HEK293 (cell line): ENCODE data around the gene HOXB7.
A peak's percentile ranks its signal among the peaks of the same experiment; 100 is the strongest.

ENCODE experiments used
- BCL11B ChIP-seq: fragments of 450-650 bp; formaldehyde crosslinking; IDR thresholded peaks from 2 replicates; pipeline ENCODE4 v1.5.1; 2016; ENCODE audit warnings: low read depth, missing biosample characterization, missing genetic modification characterization
- EGR2 ChIP-seq: fragments of 450-650 bp; formaldehyde crosslinking; IDR thresholded peaks from 2 replicates; pipeline ENCODE4 v1.5.1; 2016; ENCODE audit warnings: low read depth, missing biosample characterization, missing genetic modification characterization
- MZF1 ChIP-seq: fragments of 450-650 bp; formaldehyde crosslinking; IDR thresholded peaks from 2 replicates; pipeline ENCODE4 v1.5.1; 2017; ENCODE audit warnings: missing biosample characterization, missing genetic modification characterization, borderline replicate concordance
- OSR2 ChIP-seq: fragments of 450-650 bp; formaldehyde crosslinking; IDR thresholded peaks from 2 replicates; pipeline ENCODE4 v1.5.1; 2016; ENCODE audit warnings: missing biosample characterization, missing genetic modification characterization
- REPIN1 ChIP-seq: fragments of 450-650 bp; formaldehyde crosslinking; IDR thresholded peaks from 2 replicates; pipeline ENCODE4 v1.5.1; 2017; ENCODE audit warnings: missing biosample characterization, missing genetic modification characterization, low read depth
- SCRT1 ChIP-seq: fragments of 450-650 bp; formaldehyde crosslinking; IDR thresholded peaks from 2 replicates; pipeline ENCODE4 v1.5.1; 2016; ENCODE audit warnings: missing biosample characterization, missing genetic modification characterization, borderline replicate concordance
- SETDB1 ChIP-seq: IDR thresholded peaks from one replicate; pipeline ENCODE4 v1.6.1; 2017; ENCODE audit warnings: mild to moderate bottlenecking, low read length, moderate library complexity, mixed read lengths; ENCODE audit not compliant: insufficient read length
- SP2 ChIP-seq: fragments of 450-650 bp; formaldehyde crosslinking; IDR thresholded peaks from 2 replicates; pipeline ENCODE4 v1.5.1; 2016; ENCODE audit warnings: missing biosample characterization, missing genetic modification characterization
- TRIM28 ChIP-seq: IDR thresholded peaks from 2 replicates; pipeline ENCODE4 v1.6.1; 2011; ENCODE audit warnings: low read length, control low read depth, borderline replicate concordance
- ZBTB7A ChIP-seq: fragments of 450-650 bp; formaldehyde crosslinking; IDR thresholded peaks from 2 replicates; pipeline ENCODE4 v1.5.1; 2016; ENCODE audit warnings: low read depth, missing biosample characterization, missing genetic modification characterization
- ZNF114 ChIP-seq: fragments of 450-650 bp; formaldehyde crosslinking; IDR thresholded peaks from 2 replicates; pipeline ENCODE4 v1.5.0; 2017; ENCODE audit warnings: missing biosample characterization, missing genetic modification characterization
- ZNF148 ChIP-seq: fragments of 450-650 bp; formaldehyde crosslinking; IDR thresholded peaks from 2 replicates; pipeline ENCODE4 v1.5.0; 2017; ENCODE audit warnings: missing biosample characterization, missing genetic modification characterization, borderline replicate concordance
- ZNF18 ChIP-seq: fragments of 450-650 bp; formaldehyde crosslinking; IDR thresholded peaks from 2 replicates; pipeline ENCODE4 v1.5.1; 2016; ENCODE audit warnings: missing biosample characterization, missing genetic modification characterization
- ZNF266 ChIP-seq: fragments of 450-650 bp; formaldehyde crosslinking; IDR thresholded peaks from 2 replicates; pipeline ENCODE4 v1.5.1; 2016; ENCODE audit warnings: missing biosample characterization, missing genetic modification characterization, low read depth
- ZNF423 ChIP-seq: fragments of 450-650 bp; formaldehyde crosslinking; IDR thresholded peaks from 2 replicates; pipeline ENCODE4 v1.5.1; 2016; ENCODE audit warnings: missing biosample characterization, missing genetic modification characterization
- ZNF530 ChIP-seq: fragments of 450-650 bp; formaldehyde crosslinking; IDR thresholded peaks from 2 replicates; pipeline ENCODE4 v1.5.1; 2016; ENCODE audit warnings: low read depth, missing biosample characterization, missing genetic modification characterization
- ZNF585B ChIP-seq: fragments of 450-650 bp; formaldehyde crosslinking; IDR thresholded peaks from 2 replicates; pipeline ENCODE4 v1.5.1; 2016; ENCODE audit warnings: missing biosample characterization, missing genetic modification characterization
- ZNF624 ChIP-seq: fragments of 450-650 bp; formaldehyde crosslinking; IDR thresholded peaks from 2 replicates; pipeline ENCODE4 v1.5.1; 2017; ENCODE audit warnings: missing biosample characterization, missing genetic modification characterization
- ZNF664 ChIP-seq: fragments of 450-650 bp; formaldehyde crosslinking; IDR thresholded peaks from 2 replicates; pipeline ENCODE4 v1.5.1; 2016; ENCODE audit warnings: missing biosample characterization, missing genetic modification characterization
- ZNF670 ChIP-seq: fragments of 450-650 bp; formaldehyde crosslinking; IDR thresholded peaks from 2 replicates; pipeline ENCODE4 v1.5.1; 2016; ENCODE audit warnings: missing biosample characterization, missing genetic modification characterization, low read depth
- ZNF785 ChIP-seq: fragments of 450-650 bp; formaldehyde crosslinking; IDR thresholded peaks from 2 replicates; pipeline ENCODE4 v1.5.1; 2016; ENCODE audit warnings: missing biosample characterization, missing genetic modification characterization
- ZNF791 ChIP-seq: fragments of 450-650 bp; formaldehyde crosslinking; IDR thresholded peaks from 2 replicates; pipeline ENCODE4 v1.5.1; 2016; ENCODE audit warnings: missing biosample characterization, missing genetic modification characterization
- ZNF792 ChIP-seq: fragments of 450-650 bp; formaldehyde crosslinking; IDR thresholded peaks from 2 replicates; pipeline ENCODE4 v1.5.1; 2016; ENCODE audit warnings: missing biosample characterization, missing genetic modification characterization
- TF ChIP-seq, protein P1 (sequence below): fragments of 450-650 bp; formaldehyde crosslinking; IDR thresholded peaks from 2 replicates; pipeline ENCODE4; 2016; ENCODE audit warnings: missing biosample characterization, missing genetic modification characterization
- TF ChIP-seq, protein P2 (sequence below): fragments of 450-650 bp; formaldehyde crosslinking; IDR thresholded peaks from 2 replicates; pipeline ENCODE4 v1.5.1; 2016; ENCODE audit warnings: missing biosample characterization, missing genetic modification characterization
- TF ChIP-seq, protein P3 (sequence below): fragments of 450-650 bp; formaldehyde crosslinking; IDR thresholded peaks from 2 replicates; pipeline ENCODE4 v1.5.1; 2016; ENCODE audit warnings: missing biosample characterization, missing genetic modification characterization
- TF ChIP-seq, protein P4 (sequence below): fragments of 450-650 bp; formaldehyde crosslinking; IDR thresholded peaks from 2 replicates; pipeline ENCODE4 v1.5.1; 2016; ENCODE audit warnings: missing biosample characterization, missing genetic modification characterization

HOXB7 gene

GRCh38 chr17:48624544-48625494 is 14.0 kb upstream of the HOXB7 start (continued):
- no peak for TF ChIP-seq ZNF624 (tag by site-specific recombination)
- no peak for TF ChIP-seq ZNF114 (tag by site-specific recombination)
- no peak for TF ChIP-seq SETDB1
- TF ChIP-seq EGR2 (tag by site-specific recombination), result no peak
- no peak for TF ChIP-seq REPIN1
- no peak for TF ChIP-seq ZBTB7A
- TF ChIP-seq ZNF791 (tag by site-specific recombination), result no peak
- TF ChIP-seq BCL11B (tag by site-specific recombination), result peak; percentile 28; the same call in 1 of the 2 replicates
- TF ChIP-seq ZNF530 (tag by site-specific recombination), result no peak
- no peak for TF ChIP-seq ZNF792 (tag by site-specific recombination)
- no peak for TF ChIP-seq ZNF18 (tag by site-specific recombination)
- no peak for TF ChIP-seq MZF1
- TF ChIP-seq OSR2 (tag by site-specific recombination), result peak; percentile 77
- TF ChIP-seq ZNF670, result no peak
- TF ChIP-seq, protein P1, sequence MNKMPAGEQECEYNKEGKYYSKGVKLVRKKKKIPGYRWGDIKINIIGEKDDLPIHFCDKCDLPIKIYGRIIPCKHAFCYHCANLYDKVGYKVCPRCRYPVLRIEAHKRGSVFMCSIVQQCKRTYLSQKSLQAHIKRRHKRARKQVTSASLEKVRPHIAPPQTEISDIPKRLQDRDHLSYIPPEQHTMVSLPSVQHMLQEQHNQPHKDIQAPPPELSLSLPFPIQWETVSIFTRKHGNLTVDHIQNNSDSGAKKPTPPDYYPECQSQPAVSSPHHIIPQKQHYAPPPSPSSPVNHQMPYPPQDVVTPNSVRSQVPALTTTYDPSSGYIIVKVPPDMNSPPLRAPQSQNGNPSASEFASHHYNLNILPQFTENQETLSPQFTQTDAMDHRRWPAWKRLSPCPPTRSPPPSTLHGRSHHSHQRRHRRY (tag by site-specific recombination), result no peak
- peak; percentile 49; the same call in 1 of the 2 replicates for TF ChIP-seq SCRT1 (tag by site-specific recombination)
- no peak for TF ChIP-seq TRIM28
- TF ChIP-seq ZNF785, result no peak
- no peak for TF ChIP-seq ZNF148 (tag by site-specific recombination)
- TF ChIP-seq ZNF423 (tag by site-specific recombination), result no peak
- TF ChIP-seq, protein P2, sequence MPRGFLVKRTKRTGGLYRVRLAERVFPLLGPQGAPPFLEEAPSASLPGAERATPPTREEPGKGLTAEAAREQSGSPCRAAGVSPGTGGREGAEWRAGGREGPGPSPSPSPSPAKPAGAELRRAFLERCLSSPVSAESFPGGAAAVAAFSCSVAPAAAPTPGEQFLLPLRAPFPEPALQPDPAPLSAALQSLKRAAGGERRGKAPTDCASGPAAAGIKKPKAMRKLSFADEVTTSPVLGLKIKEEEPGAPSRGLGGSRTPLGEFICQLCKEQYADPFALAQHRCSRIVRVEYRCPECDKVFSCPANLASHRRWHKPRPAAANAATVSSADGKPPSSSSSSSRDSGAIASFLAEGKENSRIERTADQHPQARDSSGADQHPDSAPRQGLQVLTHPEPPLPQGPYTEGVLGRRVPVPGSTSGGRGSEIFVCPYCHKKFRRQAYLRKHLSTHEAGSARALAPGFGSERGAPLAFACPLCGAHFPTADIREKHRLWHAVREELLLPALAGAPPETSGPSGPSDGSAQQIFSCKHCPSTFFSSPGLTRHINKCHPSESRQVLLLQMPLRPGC (tag by site-specific recombination), result no peak; the same call in 1 of the 2 replicates
- TF ChIP-seq SP2 (tag by site-specific recombination), result peak; percentile 71
- TF ChIP-seq, protein P3, sequence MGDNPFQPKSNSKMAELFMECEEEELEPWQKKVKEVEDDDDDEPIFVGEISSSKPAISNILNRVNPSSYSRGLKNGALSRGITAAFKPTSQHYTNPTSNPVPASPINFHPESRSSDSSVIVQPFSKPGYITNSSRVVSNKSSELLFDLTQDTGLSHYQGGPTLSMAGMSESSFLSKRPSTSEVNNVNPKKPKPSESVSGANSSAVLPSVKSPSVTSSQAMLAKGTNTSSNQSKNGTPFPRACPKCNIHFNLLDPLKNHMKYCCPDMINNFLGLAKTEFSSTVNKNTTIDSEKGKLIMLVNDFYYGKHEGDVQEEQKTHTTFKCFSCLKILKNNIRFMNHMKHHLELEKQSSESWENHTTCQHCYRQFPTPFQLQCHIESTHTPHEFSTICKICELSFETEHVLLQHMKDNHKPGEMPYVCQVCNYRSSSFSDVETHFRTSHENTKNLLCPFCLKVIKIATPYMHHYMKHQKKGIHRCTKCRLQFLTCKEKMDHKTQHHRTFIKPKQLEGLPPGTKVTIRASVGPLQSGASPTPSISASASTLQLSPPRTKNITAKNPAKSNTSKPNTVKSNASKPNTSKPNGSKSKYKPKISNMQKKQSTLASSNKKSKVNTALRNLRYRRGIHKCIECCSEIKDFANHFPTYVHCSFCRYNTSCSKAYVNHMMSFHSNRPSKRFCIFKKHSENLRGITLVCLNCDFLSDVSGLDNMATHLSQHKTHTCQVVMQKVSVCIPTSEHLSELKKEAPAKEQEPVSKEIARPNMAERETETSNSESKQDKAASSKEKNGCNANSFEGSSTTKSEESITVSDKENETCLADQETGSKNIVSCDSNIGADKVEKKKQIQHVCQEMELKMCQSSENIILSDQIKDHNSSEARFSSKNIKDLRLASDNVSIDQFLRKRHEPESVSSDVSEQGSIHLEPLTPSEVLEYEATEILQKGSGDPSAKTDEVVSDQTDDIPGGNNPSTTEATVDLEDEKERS (tag by site-specific recombination), result no peak
- TF ChIP-seq, protein P4, sequence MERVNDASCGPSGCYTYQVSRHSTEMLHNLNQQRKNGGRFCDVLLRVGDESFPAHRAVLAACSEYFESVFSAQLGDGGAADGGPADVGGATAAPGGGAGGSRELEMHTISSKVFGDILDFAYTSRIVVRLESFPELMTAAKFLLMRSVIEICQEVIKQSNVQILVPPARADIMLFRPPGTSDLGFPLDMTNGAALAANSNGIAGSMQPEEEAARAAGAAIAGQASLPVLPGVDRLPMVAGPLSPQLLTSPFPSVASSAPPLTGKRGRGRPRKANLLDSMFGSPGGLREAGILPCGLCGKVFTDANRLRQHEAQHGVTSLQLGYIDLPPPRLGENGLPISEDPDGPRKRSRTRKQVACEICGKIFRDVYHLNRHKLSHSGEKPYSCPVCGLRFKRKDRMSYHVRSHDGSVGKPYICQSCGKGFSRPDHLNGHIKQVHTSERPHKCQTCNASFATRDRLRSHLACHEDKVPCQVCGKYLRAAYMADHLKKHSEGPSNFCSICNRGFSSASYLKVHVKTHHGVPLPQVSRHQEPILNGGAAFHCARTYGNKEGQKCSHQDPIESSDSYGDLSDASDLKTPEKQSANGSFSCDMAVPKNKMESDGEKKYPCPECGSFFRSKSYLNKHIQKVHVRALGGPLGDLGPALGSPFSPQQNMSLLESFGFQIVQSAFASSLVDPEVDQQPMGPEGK (tag by site-specific recombination), result peak; percentile 57
- TF ChIP-seq ZNF664 (tag by site-specific recombination), result no peak
- no peak for TF ChIP-seq ZNF266
- TF ChIP-seq ZNF585B (tag by site-specific recombination), result no peak
